Calu3 (cell line): Measurements from ENCODE around the gene DHODH. TPM values are rescaled to one million over a fixed set of nuclear protein-coding genes. Genes with fewer than 3 reads are reported as not detected.
"Not testable (repeated sequence)": the region's sequence is repeated elsewhere in the genome, so short reads cannot be mapped to it uniquely, and the experiment has no call there.

Experiments
- BruUV-seq: library from RNA; stranded (reverse); fragments of 400-500 nt; replicated peaks from 2 replicates; lab custom pipeline; 2021; lab: Mats Ljungman, UMichigan
- CTCF ChIA-PET: fragments of 300-600 bp; sonication (Branson Sonifier 250); formaldehyde crosslinking; loops from one replicate; lab custom pipeline; 2022; ENCODE audit warnings: antibody characterized with exemption; lab: Charles Lee
- DNase-seq: peaks from one replicate; pipeline ENCODE4 v3.0.0; 2022
- H3K27ac Mint-ChIP-seq: one replicate; pipeline ENCODE4 v1.8.0; 2022; ENCODE audit warnings: mixed read lengths; ENCODE audit not compliant: unreplicated experiment
- H3K27me3 Mint-ChIP-seq: one replicate; pipeline ENCODE4 v1.8.0; 2022; ENCODE audit warnings: mixed read lengths; ENCODE audit not compliant: unreplicated experiment
- H3K36me3 Mint-ChIP-seq: one replicate; pipeline ENCODE4 v1.8.0; 2022; ENCODE audit warnings: mild to moderate bottlenecking, moderate library complexity, mixed read lengths; ENCODE audit not compliant: insufficient read depth, unreplicated experiment
- H3K4me1 Mint-ChIP-seq: one replicate; pipeline ENCODE4 v1.8.0; 2022; ENCODE audit warnings: mild to moderate bottlenecking, low read depth, mixed read lengths; ENCODE audit not compliant: unreplicated experiment
- H3K4me3 Mint-ChIP-seq: one replicate; pipeline ENCODE4 v1.8.0; 2022; ENCODE audit warnings: mild to moderate bottlenecking, low read depth, moderate library complexity, mixed read lengths; ENCODE audit not compliant: unreplicated experiment
- H3K9me3 Mint-ChIP-seq: one replicate; pipeline ENCODE4 v1.8.0; 2022; ENCODE audit warnings: low read depth, mixed read lengths; ENCODE audit not compliant: unreplicated experiment
- intact Hi-C: fragments of 100-400 bp; cut with micrococcal nuclease; formaldehyde crosslinking; loops from one replicate; pipeline ENCODE4 v1.10.0; 2022; ENCODE audit not compliant: unreplicated experiment
- total RNA-seq: library from RNA; stranded (reverse); gene quantifications from 2 replicates; pipeline ENCODE4 v1.2.3, GENCODE V29; 2022
- TF ChIP-seq, protein P1 (sequence below): fragments of 200-600 bp; IDR thresholded peaks from one replicate; pipeline ENCODE4 v1.8.0; 2022; ENCODE audit warnings: antibody characterized with exemption; ENCODE audit not compliant: unreplicated experiment

The DHODH gene
- total RNA-seq, 1 experiment from 2014 or later, result 21.3 TPM

DNA sequence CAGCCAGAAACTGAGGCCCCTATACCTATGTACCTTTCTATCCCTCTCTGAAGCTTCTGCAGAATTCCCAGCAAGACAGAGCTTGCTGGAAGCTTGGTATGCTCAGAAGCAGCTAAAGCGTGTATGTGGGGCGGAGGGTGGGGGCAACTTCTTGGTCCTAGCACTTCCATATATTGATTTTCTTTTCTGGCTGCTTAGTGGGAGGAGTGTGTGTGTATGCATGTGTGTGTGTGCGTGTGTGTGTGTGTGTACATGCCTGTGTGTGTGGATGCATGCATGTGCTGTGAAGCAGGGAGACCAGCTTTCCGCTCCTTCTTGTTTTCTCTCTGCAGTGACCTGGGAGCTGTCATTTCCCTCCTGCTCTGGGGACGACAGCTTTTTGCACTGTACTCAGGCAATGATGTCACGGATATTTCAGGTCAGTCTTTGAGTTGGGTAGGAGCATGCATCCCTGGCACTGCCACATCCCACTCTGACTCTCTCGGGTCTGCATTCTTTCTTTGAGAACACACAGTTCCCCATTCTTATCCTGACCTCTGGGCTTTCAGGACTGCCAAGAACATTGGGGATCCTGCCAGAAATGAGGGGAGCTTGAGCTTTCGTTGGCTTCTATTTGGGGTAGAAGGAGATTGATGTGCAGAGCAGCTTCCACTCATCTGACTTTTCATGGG, 65.2 kb downstream of the DHODH start:
- no peak overlapping the region for H3K27ac Mint-ChIP-seq
- peaks cover 14% of the 10 kb centered on the region for H3K27me3 Mint-ChIP-seq
- no peaks in the 10 kb centered on the region for H3K4me1 Mint-ChIP-seq
- intact Hi-C loops, result no loop called here
- no peaks in the 10 kb centered on the region for H3K36me3 Mint-ChIP-seq
- no peaks in the 10 kb centered on the region for H3K9me3 Mint-ChIP-seq
- H3K4me3 Mint-ChIP-seq, result no peak overlapping the region
- DNase-seq, result no peak
- CTCF ChIA-PET, result no interaction called here
- BruUV-seq, result no TSS peak
- TF ChIP-seq, protein P1, sequence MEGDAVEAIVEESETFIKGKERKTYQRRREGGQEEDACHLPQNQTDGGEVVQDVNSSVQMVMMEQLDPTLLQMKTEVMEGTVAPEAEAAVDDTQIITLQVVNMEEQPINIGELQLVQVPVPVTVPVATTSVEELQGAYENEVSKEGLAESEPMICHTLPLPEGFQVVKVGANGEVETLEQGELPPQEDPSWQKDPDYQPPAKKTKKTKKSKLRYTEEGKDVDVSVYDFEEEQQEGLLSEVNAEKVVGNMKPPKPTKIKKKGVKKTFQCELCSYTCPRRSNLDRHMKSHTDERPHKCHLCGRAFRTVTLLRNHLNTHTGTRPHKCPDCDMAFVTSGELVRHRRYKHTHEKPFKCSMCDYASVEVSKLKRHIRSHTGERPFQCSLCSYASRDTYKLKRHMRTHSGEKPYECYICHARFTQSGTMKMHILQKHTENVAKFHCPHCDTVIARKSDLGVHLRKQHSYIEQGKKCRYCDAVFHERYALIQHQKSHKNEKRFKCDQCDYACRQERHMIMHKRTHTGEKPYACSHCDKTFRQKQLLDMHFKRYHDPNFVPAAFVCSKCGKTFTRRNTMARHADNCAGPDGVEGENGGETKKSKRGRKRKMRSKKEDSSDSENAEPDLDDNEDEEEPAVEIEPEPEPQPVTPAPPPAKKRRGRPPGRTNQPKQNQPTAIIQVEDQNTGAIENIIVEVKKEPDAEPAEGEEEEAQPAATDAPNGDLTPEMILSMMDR, result no peak

DNA sequence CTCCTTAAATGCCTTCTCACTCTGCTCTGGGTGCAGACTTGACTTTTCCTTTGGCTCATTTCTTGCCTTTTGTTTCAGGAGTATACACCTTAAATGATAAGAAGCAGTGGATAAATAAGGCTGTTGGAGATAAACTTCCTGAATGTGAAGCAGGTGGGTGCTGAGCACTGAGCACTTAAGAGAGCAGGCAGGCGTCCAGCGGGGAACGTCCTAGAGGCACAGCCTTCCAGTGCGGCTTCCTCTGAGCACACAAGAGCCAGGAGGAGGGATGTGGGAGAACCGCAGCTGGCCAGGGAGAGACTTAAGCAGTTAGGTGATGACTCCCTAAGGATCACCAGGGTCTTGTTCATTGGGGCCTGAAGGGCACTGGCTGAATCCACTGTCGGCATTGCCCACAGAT, 66.5 kb downstream of the DHODH start:
- H3K9me3 Mint-ChIP-seq, H3K36me3 Mint-ChIP-seq, intact Hi-C loops, H3K4me1 Mint-ChIP-seq, H3K4me3 Mint-ChIP-seq, BruUV-seq, H3K27ac Mint-ChIP-seq, H3K27me3 Mint-ChIP-seq, DNase-seq, CTCF ChIA-PET: not testable (repeated sequence)

Other genes with a start within 250 kb of the DHODH start
- 144 and 152 TPM in 2 replicates for gene AP1G1, start 199.9 kb upstream of the DHODH start, total RNA-seq
- 44.1 and 48.1 TPM in 2 replicates for gene ATXN1L, start 162.8 kb upstream of the DHODH start, total RNA-seq
- gene ZNF821, start 124.6 kb upstream of the DHODH start, total RNA-seq, result 12.3 and 13.1 TPM in 2 replicates
- gene IST1, start 113.2 kb upstream of the DHODH start, total RNA-seq, result 252 and 269 TPM in 2 replicates
- not detected in 2 replicates for gene PKD1L3, start 8.3 kb upstream of the DHODH start, total RNA-seq
- gene HP, start 45.8 kb downstream of the DHODH start, total RNA-seq, result not detected in 2 replicates
- not detected in 2 replicates for gene HPR, start 54.5 kb downstream of the DHODH start, total RNA-seq
- gene TXNL4B, start 84.9 kb downstream of the DHODH start, total RNA-seq, result 18.0 TPM in 2 replicates
- gene DHX38, start 85.1 kb downstream of the DHODH start, total RNA-seq, result 83.0 and 86.4 TPM in 2 replicates
- gene PMFBP1, start 163.4 kb downstream of the DHODH start, total RNA-seq, result 6.2 and 8.5 TPM in 2 replicates